CD8-positive, alpha-beta memory T cell (primary cell): Measurements from ENCODE around the gene RAB43. TPM values are rescaled to one million over a fixed set of nuclear protein-coding genes. Genes with fewer than 3 reads are reported as not detected.
"Not testable (repeated sequence)": the region's sequence is repeated elsewhere in the genome, so short reads cannot be mapped to it uniquely, and the experiment has no call there.

Source experiments
- CTCF ChIA-PET: fragments of 350-600 bp; sonication (Branson Sonifier 250); formaldehyde crosslinking; loops from one replicate; lab custom pipeline; 2021; ENCODE audit warnings: antibody characterized with exemption; lab: Charles Lee
- POLR2A ChIA-PET: fragments of 350-600 bp; sonication (Branson Sonifier 250); formaldehyde crosslinking; loops from one replicate; lab custom pipeline; 2021; ENCODE audit warnings: antibody characterized with exemption; lab: Charles Lee
- DNase-seq, 5 donors: peaks; one replicate each; pipeline versions ENCODE4 v3.0.0 to v3.0.0-alpha.2; 2020 to 2022; ENCODE audit warnings: mixed read lengths in 1 of 5
- H3K27ac ChIP-seq: one replicate; pipeline ENCODE4 v1.7.0; 2013; ENCODE audit warnings: low read depth, mild to moderate bottlenecking, low read length, moderate library complexity
- H3K27me3 ChIP-seq: 2 replicates; pipeline ENCODE4 v1.7.0; 2013; ENCODE audit warnings: low read length, mild to moderate bottlenecking; ENCODE audit not compliant: insufficient read depth, poor library complexity, severe bottlenecking
- H3K36me3 ChIP-seq: 2 replicates; pipeline ENCODE4 v1.7.0; 2013; ENCODE audit warnings: mild to moderate bottlenecking, low read length, moderate library complexity; ENCODE audit not compliant: insufficient read depth
- H3K4me1 ChIP-seq: 2 replicates; pipeline ENCODE4 v1.7.0; 2013; ENCODE audit warnings: mild to moderate bottlenecking, low read length, moderate library complexity; ENCODE audit not compliant: insufficient read depth
- H3K4me3 ChIP-seq: 2 replicates; pipeline ENCODE4 v1.7.0; 2013; ENCODE audit warnings: mild to moderate bottlenecking, low read length
- H3K9me3 ChIP-seq: 2 replicates; pipeline ENCODE4 v1.7.0; 2013; ENCODE audit warnings: mild to moderate bottlenecking, low read length
- H3K27ac Mint-ChIP-seq, 8 donors: one replicate each; pipeline ENCODE4 v1.8.0; 2020 to 2021; ENCODE audit warnings: mixed read lengths in 8 of 8, mild to moderate bottlenecking in 6 of 8, inconsistent platforms in 3 of 8, moderate library complexity in 3 of 8
- H3K27me3 Mint-ChIP-seq, 2 donors: one replicate each; pipeline ENCODE4 v1.8.0; 2020 to 2021; ENCODE audit warnings: mixed read lengths in 2 of 2, mild to moderate bottlenecking in 1 of 2, moderate library complexity in 1 of 2
- H3K36me3 Mint-ChIP-seq, 3 donors: one replicate each; pipeline ENCODE4 v1.8.0; 2020 to 2021; ENCODE audit warnings: mixed read lengths in 3 of 3, inconsistent platforms in 1 of 3, mild to moderate bottlenecking in 1 of 3
- H3K4me1 Mint-ChIP-seq, 3 donors: one replicate each; pipeline ENCODE4 v1.8.0; 2020 to 2021; ENCODE audit warnings: mixed read lengths in 3 of 3, inconsistent platforms in 1 of 3, mild to moderate bottlenecking in 1 of 3
- H3K4me3 Mint-ChIP-seq, 7 donors: one replicate each; pipeline ENCODE4 v1.8.0; 2020 to 2021; ENCODE audit warnings: mixed read lengths in 7 of 7, mild to moderate bottlenecking in 6 of 7, moderate library complexity in 4 of 7, inconsistent platforms in 2 of 7
- H3K9me3 Mint-ChIP-seq, 5 donors: one replicate each; pipeline ENCODE4 v1.8.0; 2020 to 2022; ENCODE audit warnings: mixed read lengths in 5 of 5, mild to moderate bottlenecking in 3 of 5, moderate library complexity in 2 of 5, inconsistent platforms in 1 of 5
- polyA plus RNA-seq: library from polyadenylated mRNA; unstranded; fragments of 300-500 nt; fragmentation: Illumina TruSeq; gene quantifications from one replicate; pipeline ENCODE4 v1.2.3, GENCODE V29; 2021
- total RNA-seq, 2 experiments: library from RNA; stranded (reverse); gene quantifications; one replicate each; pipeline ENCODE4 v1.2.3, GENCODE V29; 2021

The RAB43 gene
- total and polyA plus RNA-seq, 3 experiments from 2014 or later = 14.9 to 28.6 (median 22.9) TPM

- Mint-ChIP-seq H3K36me3 (peaks cover 0 to 4% (median 0%) of the 10 kb centered on the region in 3 donors), H3K9me3 (no peaks in the 10 kb centered on the region), H3K27ac (no peak overlapping the region), H3K27me3 (peaks cover 11 to 31% of the 10 kb centered on the region in 2 donors), H3K4me1 (peaks cover 3 to 11% (median 5%) of the 10 kb centered on the region in 3 donors), H3K4me3 (peak overlapping the region in 1 of 7 donors; percentile 33)
- no peaks in the 10 kb centered on the region for H3K27me3 ChIP-seq
- no peaks in the 10 kb centered on the region for H3K9me3 ChIP-seq
- no peak for DNase-seq
- CTCF ChIA-PET = interaction anchor here (1.1 to 6.0 kb wide), 2 partner anchors 16 to 17 kb away, joined by 3 to 45 read pairs; no protein-coding TSS in a partner anchor
- no peak overlapping the region for H3K27ac ChIP-seq
- no peaks in the 10 kb centered on the region for H3K36me3 ChIP-seq
- H3K4me1 ChIP-seq = no peaks in the 10 kb centered on the region
- POLR2A ChIA-PET = interaction anchor here (1.8 kb wide), 1 partner anchor 54 kb away, joined by 5 read pairs; no protein-coding TSS in a partner anchor
- no peak overlapping the region for H3K4me3 ChIP-seq
Observed at GRCh38 chr3:129070086-129070885, 51.3 kb downstream of the RAB43 start.

GRCh38 chr3:129069313-129070085 is 52.1 kb downstream of the RAB43 start:
- not testable (repeated sequence) for H3K27ac Mint-ChIP-seq, H3K4me3 ChIP-seq, H3K9me3 Mint-ChIP-seq, H3K36me3 ChIP-seq, H3K9me3 ChIP-seq, DNase-seq, H3K4me1 ChIP-seq, H3K36me3 Mint-ChIP-seq, H3K27ac ChIP-seq, H3K27me3 ChIP-seq
- peak overlapping the region in 3 of 7 donors; percentile 31 to 70 (median 56) for H3K4me3 Mint-ChIP-seq
- H3K4me1 Mint-ChIP-seq = peaks cover 3 to 11% (median 5%) of the 10 kb centered on the region in 3 donors
- CTCF ChIA-PET = interaction anchor here (0.7 to 6.0 kb wide), 3 partner anchors 9 to 52 kb away, joined by 3 to 45 read pairs (median 3); partner anchors contain the start of gene RAB43
- POLR2A ChIA-PET = interaction anchor here (1.3 to 1.8 kb wide), 2 partner anchors 52 to 53 kb away, joined by 3 to 5 read pairs; partner anchors contain the start of gene RAB43
- H3K27me3 Mint-ChIP-seq = peaks cover 11 to 31% of the 10 kb centered on the region in 2 donors

- peaks cover 3 to 11% (median 5%) of the 10 kb centered on the region in 3 donors for H3K4me1 Mint-ChIP-seq
- ChIA-PET POLR2A (interaction anchor here (0.6 to 1.8 kb wide), 3 partner anchors 52 to 181 kb away, joined by 3 to 5 read pairs (median 5); partner anchors contain the start of genes COPG1 and RAB43), CTCF (interaction anchor here (0.7 to 6.0 kb wide), 4 partner anchors 14 to 94 kb away, joined by 3 to 45 read pairs (median 3); partner anchors contain the start of gene RAB43)
- Histone ChIP-seq H3K9me3 (no peaks in the 10 kb centered on the region), H3K36me3 (no peaks in the 10 kb centered on the region), H3K27ac (no peak overlapping the region), H3K4me3 (no peak overlapping the region), H3K27me3 (no peaks in the 10 kb centered on the region), H3K4me1 (no peaks in the 10 kb centered on the region)
- H3K27ac Mint-ChIP-seq = peak overlapping the region in 1 of 8 donors; percentile 82
- DNase-seq = no peak
- peaks cover 11 to 31% of the 10 kb centered on the region in 2 donors for H3K27me3 Mint-ChIP-seq
- peak overlapping the region in 6 of 7 donors; percentile 56 to 75 (median 66) for H3K4me3 Mint-ChIP-seq
- peaks cover 0 to 4% (median 0%) of the 10 kb centered on the region in 3 donors for H3K36me3 Mint-ChIP-seq
- no peaks in the 10 kb centered on the region for H3K9me3 Mint-ChIP-seq
Observed at GRCh38 chr3:129068291-129068886, 53.2 kb downstream of the RAB43 start.

GRCh38 chr3:129067719-129068118 is 53.9 kb downstream of the RAB43 start:
- H3K9me3 ChIP-seq, H3K9me3 Mint-ChIP-seq, H3K4me1 ChIP-seq, POLR2A ChIA-PET, H3K27ac ChIP-seq, H3K36me3 ChIP-seq, H3K4me3 ChIP-seq, H3K27me3 ChIP-seq, H3K36me3 Mint-ChIP-seq: not testable (repeated sequence)
- peak in 2 of 5 donors; percentile 13 to 46 for DNase-seq
- Mint-ChIP-seq H3K4me3 (peak overlapping the region; percentile 35 to 75 (median 66)), H3K4me1 (peaks cover 3 to 11% (median 5%) of the 10 kb centered on the region in 3 donors), H3K27me3 (peaks cover 11 to 27% of the 10 kb centered on the region in 2 donors), H3K27ac (peak overlapping the region in 2 of 8 donors; percentile 38 to 82)
- CTCF ChIA-PET = interaction anchor here (1.3 to 6.0 kb wide), 3 partner anchors 14 to 95 kb away, joined by 3 to 45 read pairs (median 3); no protein-coding TSS in a partner anchor

GRCh38 chr3:129065720-129066073 is 55.9 kb downstream of the RAB43 start:
- H3K36me3 Mint-ChIP-seq = no peaks in the 10 kb centered on the region
- H3K9me3 ChIP-seq = no peaks in the 10 kb centered on the region
- peaks cover 3 to 11% (median 5%) of the 10 kb centered on the region in 3 donors for H3K4me1 Mint-ChIP-seq
- POLR2A ChIA-PET = no interaction called here
- H3K27me3 ChIP-seq = no peaks in the 10 kb centered on the region
- no peak overlapping the region for H3K4me3 Mint-ChIP-seq
- CTCF ChIA-PET = interaction anchor here (1.4 to 6.0 kb wide), 4 partner anchors 12 to 62 kb away, joined by 3 to 45 read pairs (median 4); no protein-coding TSS in a partner anchor
- H3K27ac Mint-ChIP-seq = no peak overlapping the region
- no peaks in the 10 kb centered on the region for H3K36me3 ChIP-seq
- H3K4me3 ChIP-seq = no peak overlapping the region
- H3K4me1 ChIP-seq = no peaks in the 10 kb centered on the region
- no peaks in the 10 kb centered on the region for H3K9me3 Mint-ChIP-seq
- H3K27ac ChIP-seq = no peak overlapping the region
- H3K27me3 Mint-ChIP-seq = peaks cover 11 to 23% of the 10 kb centered on the region in 2 donors
- no peak for DNase-seq

- POLR2A ChIA-PET = no interaction called here
- Histone ChIP-seq H3K9me3 (no peaks in the 10 kb centered on the region), H3K4me3 (no peak overlapping the region), H3K27me3 (no peaks in the 10 kb centered on the region), H3K4me1 (no peaks in the 10 kb centered on the region), H3K27ac (no peak overlapping the region), H3K36me3 (no peaks in the 10 kb centered on the region)
- no peak for DNase-seq
- Mint-ChIP-seq H3K9me3 (no peaks in the 10 kb centered on the region), H3K27ac (no peak overlapping the region), H3K36me3 (no peaks in the 10 kb centered on the region), H3K27me3 (peaks cover 10 to 20% of the 10 kb centered on the region in 2 donors), H3K4me1 (peaks cover 3 to 11% (median 5%) of the 10 kb centered on the region in 3 donors), H3K4me3 (no peak overlapping the region)
- CTCF ChIA-PET = interaction anchor here (1.4 to 6.0 kb wide), 4 partner anchors 11 to 62 kb away, joined by 3 to 45 read pairs (median 4); no protein-coding TSS in a partner anchor
Observed at GRCh38 chr3:129065016-129065719, 56.4 kb downstream of the RAB43 start.
